ENCODE measurements around the gene LHPP.

The LHPP gene

DNA sequence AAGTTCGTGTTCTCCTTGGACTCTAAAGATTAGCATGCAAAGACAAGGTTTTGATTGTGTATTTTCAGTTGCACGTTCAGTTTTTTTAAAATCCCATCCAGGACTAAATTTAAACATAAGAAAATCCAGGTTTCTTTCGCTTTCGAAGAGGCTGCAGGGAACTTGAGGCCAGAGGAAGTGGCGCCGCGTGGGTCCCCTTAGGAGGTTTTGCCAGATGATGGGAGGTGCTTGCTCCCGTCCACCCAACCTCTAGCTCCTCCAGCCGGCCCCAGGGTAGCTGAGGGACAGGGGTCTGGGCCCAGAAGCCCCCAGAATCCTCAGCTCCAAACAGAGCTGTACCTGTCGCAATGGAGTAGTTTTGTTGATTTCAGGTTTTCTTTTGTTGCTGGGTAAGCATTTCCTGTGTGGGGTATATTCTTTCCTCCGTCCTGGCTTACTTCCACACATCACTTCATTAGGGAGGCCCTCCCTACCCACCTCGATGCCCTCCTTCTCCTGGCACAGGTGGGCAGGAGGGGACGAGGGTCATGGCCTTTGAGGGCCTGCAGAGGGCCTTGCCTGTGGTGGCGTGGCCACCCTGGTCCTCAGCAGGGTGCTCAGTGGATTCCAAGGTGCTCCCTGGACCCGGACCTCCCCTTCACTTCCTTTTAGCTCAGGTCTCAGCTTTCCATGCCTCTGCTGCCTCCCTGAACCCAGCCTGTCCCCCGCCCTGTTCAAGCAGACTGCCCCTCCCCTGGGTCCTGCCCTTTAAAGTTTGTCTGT, 32.6 kb downstream of the LHPP start:
- ChIA-PET POLR2A (no interaction called here), CTCF (interaction anchor here (1.4 kb wide), 1 partner anchor 9 kb away, joined by 4 read pairs; no protein-coding TSS in a partner anchor)
- no peak overlapping the region for H3K4me3 ChIP-seq (ENCODE audit: low read depth, low read length)
- H3K36me3 ChIP-seq (ENCODE audit: control insufficient read depth in 2 of 2, insufficient read depth in 1 of 2, low read length in 2 of 2) = no peaks in the 10 kb centered on the region
- H3K9me3 ChIP-seq (ENCODE audit: control insufficient read depth, insufficient read depth, low read depth, low read length) = no peaks in the 10 kb centered on the region
- no peak overlapping the region for H3K27ac ChIP-seq (ENCODE audit: extremely low read depth, low read depth, low read length)
- TF ChIP-seq OVOL3 (tag by site-specific recombination; IDR thresholded peaks at IDR 0.05) (no peak), SP3 (tag by site-specific recombination; IDR thresholded peaks at IDR 0.05) (no peak), ZNF202 (tag by site-specific recombination; IDR thresholded peaks at IDR 0.05; ENCODE audit: borderline replicate concordance) (no peak)
- no peaks in the 10 kb centered on the region for H3K4me1 ChIP-seq (ENCODE audit: control insufficient read depth, insufficient read depth, low read length)

- Histone ChIP-seq H3K27ac (ENCODE audit: extremely low read depth, low read depth, low read length) (no peak overlapping the region), H3K4me1 (ENCODE audit: control insufficient read depth, insufficient read depth, low read length) (no peaks in the 10 kb centered on the region), H3K9me3 (ENCODE audit: control insufficient read depth, insufficient read depth, low read depth, low read length) (no peaks in the 10 kb centered on the region), H3K4me3 (ENCODE audit: low read depth, low read length) (no peak overlapping the region), H3K36me3 (ENCODE audit: control insufficient read depth in 2 of 2, insufficient read depth in 1 of 2, low read length in 2 of 2) (no peaks in the 10 kb centered on the region)
- TF ChIP-seq RBAK (tag by site-specific recombination; IDR thresholded peaks at IDR 0.05) (no peak), ZNF560 (tag by site-specific recombination; IDR thresholded peaks at IDR 0.05; ENCODE audit: borderline replicate concordance) (no peak)
- CTCF ChIA-PET = interaction anchor here (1.4 kb wide), 1 partner anchor 8 kb away, joined by 4 read pairs; no protein-coding TSS in a partner anchor
- POLR2A ChIA-PET = interaction anchor here (0.8 kb wide), 1 partner anchor 76 kb away, joined by 3 read pairs; no protein-coding TSS in a partner anchor
These were observed 33.5 kb downstream of the LHPP start for GRCh38 chr10:124495162-124495561.

DNA sequence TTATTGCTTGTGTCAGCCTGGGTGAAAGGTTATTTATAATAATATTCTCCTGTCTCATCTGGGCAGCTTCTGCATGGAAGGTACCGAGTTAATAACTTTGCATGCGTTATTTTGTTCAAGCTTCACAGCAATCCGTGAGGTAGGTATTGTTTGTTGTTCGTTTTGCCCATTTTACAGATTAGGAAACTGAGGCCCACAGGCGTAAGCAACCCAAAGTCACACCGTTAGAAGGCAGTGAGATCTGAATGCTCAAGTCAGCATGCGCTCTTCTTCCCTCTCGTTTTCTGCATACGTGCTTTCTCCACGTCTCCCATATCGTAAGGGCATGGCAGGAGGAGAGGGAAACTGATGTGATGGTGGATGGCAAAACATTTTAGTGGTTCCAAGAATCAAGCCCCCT, 34.1 kb downstream of the LHPP start:
- no peaks in the 10 kb centered on the region for H3K4me1 ChIP-seq (ENCODE audit: control insufficient read depth, insufficient read depth, low read length)
- no peak overlapping the region for H3K27ac ChIP-seq (ENCODE audit: extremely low read depth, low read depth, low read length)
- H3K9me3 ChIP-seq (ENCODE audit: control insufficient read depth, insufficient read depth, low read depth, low read length) = no peaks in the 10 kb centered on the region
- ChIA-PET CTCF (interaction anchor here (0.6 kb wide), 1 partner anchor 153 kb away, joined by 3 read pairs; no protein-coding TSS in a partner anchor), POLR2A (interaction anchor here (0.8 kb wide), 1 partner anchor 77 kb away, joined by 3 read pairs; no protein-coding TSS in a partner anchor)
- TF ChIP-seq ZNF449 (tag by site-specific recombination; IDR thresholded peaks at IDR 0.05) = no peak
- TF ChIP-seq ZNF19 (tag by site-specific recombination; IDR thresholded peaks at IDR 0.05; ENCODE audit: low read depth) = no peak
- no peak for TF ChIP-seq ZNF274 (IDR thresholded peaks at IDR 0.05; ENCODE audit: low read length)
- no peak for TF ChIP-seq ZNF274 (tag by site-specific recombination; IDR thresholded peaks at IDR 0.05; ENCODE audit: borderline replicate concordance)
- no peak for TF ChIP-seq ZNF544 (tag by site-specific recombination; IDR thresholded peaks at IDR 0.05)
- no peak for TF ChIP-seq GLI2 (tag by site-specific recombination; IDR thresholded peaks at IDR 0.05; ENCODE audit: borderline replicate concordance, low read depth)
- TF ChIP-seq ZNF768 (tag by site-specific recombination; IDR thresholded peaks at IDR 0.05) = no peak
- no peak for TF ChIP-seq ZNF529 (tag by site-specific recombination; IDR thresholded peaks at IDR 0.05; ENCODE audit: insufficient replicate concordance)
- no peak for TF ChIP-seq PRDM1 (tag by site-specific recombination; IDR thresholded peaks at IDR 0.05)
- no peak for TF ChIP-seq ZNF292 (tag by site-specific recombination; IDR thresholded peaks at IDR 0.05; ENCODE audit: borderline replicate concordance, low read depth)
- TF ChIP-seq ZNF16 (tag by site-specific recombination; IDR thresholded peaks at IDR 0.05; ENCODE audit: low read depth) = no peak
- H3K36me3 ChIP-seq (ENCODE audit: control insufficient read depth in 2 of 2, insufficient read depth in 1 of 2, low read length in 2 of 2) = peaks cover 0 to 1% of the 10 kb centered on the region in 2 experiments; a peak in 1 of 3 replicates
- H3K4me3 ChIP-seq (ENCODE audit: low read depth, low read length) = no peak overlapping the region

DNA sequence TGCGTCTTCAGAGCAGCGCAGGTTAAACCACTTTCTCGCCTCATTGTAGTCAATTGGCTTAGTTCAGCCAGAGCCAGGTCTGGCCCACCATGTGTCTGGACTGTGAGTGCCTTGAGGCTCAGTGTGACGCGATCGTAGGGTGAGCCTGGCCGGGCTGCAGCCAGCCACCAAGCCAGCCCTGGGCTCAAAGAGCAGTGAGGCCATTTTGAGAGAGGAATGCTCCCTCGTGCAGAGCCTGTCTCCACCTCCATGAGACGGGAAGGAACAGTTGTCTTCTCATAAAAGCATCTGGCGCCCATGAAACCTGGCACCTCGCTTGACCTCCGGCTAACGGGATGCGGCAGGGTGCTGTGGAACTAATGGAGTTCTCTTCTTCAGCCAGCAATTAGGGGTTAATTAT, 34.5 kb downstream of the LHPP start:
- no peak for TF ChIP-seq SP3 (tag by site-specific recombination; IDR thresholded peaks at IDR 0.05)
- no peak for TF ChIP-seq ZNF221 (tag by site-specific recombination; IDR thresholded peaks at IDR 0.05; ENCODE audit: borderline replicate concordance)
- no peak for TF ChIP-seq ZSCAN16 (tag by site-specific recombination; IDR thresholded peaks at IDR 0.05)
- no peak for TF ChIP-seq ZNF639 (tag by site-specific recombination; IDR thresholded peaks at IDR 0.05)
- no peak for TF ChIP-seq ZBTB17 (tag by site-specific recombination; IDR thresholded peaks at IDR 0.05)
- TF ChIP-seq ZNF48 (tag by site-specific recombination; IDR thresholded peaks at IDR 0.05) = no peak
- no peak overlapping the region for H3K4me3 ChIP-seq (ENCODE audit: low read depth, low read length)
- H3K36me3 ChIP-seq (ENCODE audit: control insufficient read depth in 2 of 2, insufficient read depth in 1 of 2, low read length in 2 of 2) = peaks cover 0 to 5% of the 10 kb centered on the region in 2 experiments; a peak in 1 of 3 replicates
- CTCF ChIA-PET = interaction anchor here (0.6 kb wide), 1 partner anchor 153 kb away, joined by 3 read pairs; no protein-coding TSS in a partner anchor
- no peak overlapping the region for H3K27ac ChIP-seq (ENCODE audit: extremely low read depth, low read depth, low read length)
- H3K9me3 ChIP-seq (ENCODE audit: control insufficient read depth, insufficient read depth, low read depth, low read length) = no peaks in the 10 kb centered on the region
- POLR2A ChIA-PET = no interaction called here
- no peaks in the 10 kb centered on the region for H3K4me1 ChIP-seq (ENCODE audit: control insufficient read depth, insufficient read depth, low read length)
